ENCODE results near the gene IRF9.

DNA sequence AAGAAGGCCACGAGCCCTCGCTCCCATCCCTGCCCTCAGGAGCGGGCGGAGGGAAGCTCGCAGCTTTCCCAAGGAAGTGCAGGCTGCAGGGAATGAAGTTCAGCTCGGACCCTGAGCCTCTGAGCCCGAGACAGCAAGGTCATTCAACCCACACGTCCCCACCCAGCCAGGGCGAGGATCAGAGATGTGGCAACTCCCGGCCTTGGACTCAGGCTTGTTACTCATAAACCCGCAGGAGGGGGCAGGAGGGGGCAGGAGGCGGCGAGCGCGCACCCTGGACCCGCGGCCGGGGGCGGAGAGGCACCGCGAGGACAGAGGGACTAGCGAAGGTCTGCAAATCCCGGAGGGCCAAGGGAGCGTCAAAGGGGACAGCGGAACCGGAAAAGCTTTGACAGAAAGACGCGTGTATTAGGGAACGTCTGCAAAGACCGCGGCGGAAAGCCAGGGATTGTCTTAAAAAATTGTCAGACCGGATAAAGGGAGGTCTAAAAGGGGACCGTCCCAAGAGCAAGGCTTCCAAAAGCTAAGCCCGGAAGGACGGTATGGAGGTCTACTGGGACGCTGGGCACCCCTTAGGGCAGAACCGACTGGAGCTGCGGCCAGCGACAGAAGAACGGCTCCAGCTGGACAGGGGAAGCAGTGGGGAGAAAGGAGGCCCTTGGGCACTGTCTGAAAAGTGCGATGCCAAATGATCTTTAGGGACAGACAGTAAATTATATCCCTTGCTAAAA, 47.1 kb upstream of the IRF9 start:
- TF ChIP-seq CREB1 (IDR thresholded peaks at IDR 0.05; ENCODE audit: low read depth) (no peak), RAD21 (IDR thresholded peaks at IDR 0.05; ENCODE audit: low read depth) (no peak), FOXM1 (IDR thresholded peaks at IDR 0.05; ENCODE audit: borderline replicate concordance, low read depth) (0 out of 2 replicates have a peak, but pooled peaks have one; percentile 34), EP300 (IDR thresholded peaks at IDR 0.05; ENCODE audit: borderline replicate concordance) (no peak), CEBPB (IDR thresholded peaks at IDR 0.05) (peak; percentile 49; the same call in 1 of the 2 replicates), NFIC (IDR thresholded peaks at IDR 0.05) (no peak), ZBTB7A (IDR thresholded peaks at IDR 0.05; ENCODE audit: low read depth) (no peak), TCF12 (IDR thresholded peaks at IDR 0.05; ENCODE audit: low read depth) (no peak), TAF1 (IDR thresholded peaks at IDR 0.05; ENCODE audit: low read depth) (peak; percentile 73), YY1 (IDR thresholded peaks at IDR 0.05; ENCODE audit: low read depth) (peak; percentile 14; the same call in 1 of the 2 replicates), EGR1 (IDR thresholded peaks at IDR 0.05) (peak; percentile 62)
- TF ChIP-seq, protein P1, sequence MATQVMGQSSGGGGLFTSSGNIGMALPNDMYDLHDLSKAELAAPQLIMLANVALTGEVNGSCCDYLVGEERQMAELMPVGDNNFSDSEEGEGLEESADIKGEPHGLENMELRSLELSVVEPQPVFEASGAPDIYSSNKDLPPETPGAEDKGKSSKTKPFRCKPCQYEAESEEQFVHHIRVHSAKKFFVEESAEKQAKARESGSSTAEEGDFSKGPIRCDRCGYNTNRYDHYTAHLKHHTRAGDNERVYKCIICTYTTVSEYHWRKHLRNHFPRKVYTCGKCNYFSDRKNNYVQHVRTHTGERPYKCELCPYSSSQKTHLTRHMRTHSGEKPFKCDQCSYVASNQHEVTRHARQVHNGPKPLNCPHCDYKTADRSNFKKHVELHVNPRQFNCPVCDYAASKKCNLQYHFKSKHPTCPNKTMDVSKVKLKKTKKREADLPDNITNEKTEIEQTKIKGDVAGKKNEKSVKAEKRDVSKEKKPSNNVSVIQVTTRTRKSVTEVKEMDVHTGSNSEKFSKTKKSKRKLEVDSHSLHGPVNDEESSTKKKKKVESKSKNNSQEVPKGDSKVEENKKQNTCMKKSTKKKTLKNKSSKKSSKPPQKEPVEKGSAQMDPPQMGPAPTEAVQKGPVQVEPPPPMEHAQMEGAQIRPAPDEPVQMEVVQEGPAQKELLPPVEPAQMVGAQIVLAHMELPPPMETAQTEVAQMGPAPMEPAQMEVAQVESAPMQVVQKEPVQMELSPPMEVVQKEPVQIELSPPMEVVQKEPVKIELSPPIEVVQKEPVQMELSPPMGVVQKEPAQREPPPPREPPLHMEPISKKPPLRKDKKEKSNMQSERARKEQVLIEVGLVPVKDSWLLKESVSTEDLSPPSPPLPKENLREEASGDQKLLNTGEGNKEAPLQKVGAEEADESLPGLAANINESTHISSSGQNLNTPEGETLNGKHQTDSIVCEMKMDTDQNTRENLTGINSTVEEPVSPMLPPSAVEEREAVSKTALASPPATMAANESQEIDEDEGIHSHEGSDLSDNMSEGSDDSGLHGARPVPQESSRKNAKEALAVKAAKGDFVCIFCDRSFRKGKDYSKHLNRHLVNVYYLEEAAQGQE (IDR thresholded peaks at IDR 0.05; ENCODE audit: low read depth), result no peak
- TF ChIP-seq, protein P2, sequence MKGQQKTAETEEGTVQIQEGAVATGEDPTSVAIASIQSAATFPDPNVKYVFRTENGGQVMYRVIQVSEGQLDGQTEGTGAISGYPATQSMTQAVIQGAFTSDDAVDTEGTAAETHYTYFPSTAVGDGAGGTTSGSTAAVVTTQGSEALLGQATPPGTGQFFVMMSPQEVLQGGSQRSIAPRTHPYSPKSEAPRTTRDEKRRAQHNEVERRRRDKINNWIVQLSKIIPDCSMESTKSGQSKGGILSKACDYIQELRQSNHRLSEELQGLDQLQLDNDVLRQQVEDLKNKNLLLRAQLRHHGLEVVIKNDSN (IDR thresholded peaks at IDR 0.05), result no peak
- TF ChIP-seq, protein P3, sequence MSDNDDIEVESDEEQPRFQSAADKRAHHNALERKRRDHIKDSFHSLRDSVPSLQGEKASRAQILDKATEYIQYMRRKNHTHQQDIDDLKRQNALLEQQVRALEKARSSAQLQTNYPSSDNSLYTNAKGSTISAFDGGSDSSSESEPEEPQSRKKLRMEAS (IDR thresholded peaks at IDR 0.05), result peak; percentile 77
